DND-41 (cell line): ENCODE data around the gene CKAP5.

Experiments used
- EZH2 ChIP-seq: IDR thresholded peaks from 3 replicates; pipeline ENCODE4 v1.6.1; 2012; ENCODE audit warnings: borderline replicate concordance, low read depth, mild to moderate bottlenecking, moderate library complexity, low read length, inconsistent platforms; ENCODE audit not compliant: severe bottlenecking
- TF ChIP-seq, protein P1 (sequence below): IDR thresholded peaks from 2 replicates; pipeline ENCODE4 v1.5.1; 2012; ENCODE audit warnings: borderline replicate concordance, low read length, moderate library complexity, mild to moderate bottlenecking; ENCODE audit not compliant: poor library complexity, severe bottlenecking; ENCODE audit errors: extremely low read depth

DNA sequence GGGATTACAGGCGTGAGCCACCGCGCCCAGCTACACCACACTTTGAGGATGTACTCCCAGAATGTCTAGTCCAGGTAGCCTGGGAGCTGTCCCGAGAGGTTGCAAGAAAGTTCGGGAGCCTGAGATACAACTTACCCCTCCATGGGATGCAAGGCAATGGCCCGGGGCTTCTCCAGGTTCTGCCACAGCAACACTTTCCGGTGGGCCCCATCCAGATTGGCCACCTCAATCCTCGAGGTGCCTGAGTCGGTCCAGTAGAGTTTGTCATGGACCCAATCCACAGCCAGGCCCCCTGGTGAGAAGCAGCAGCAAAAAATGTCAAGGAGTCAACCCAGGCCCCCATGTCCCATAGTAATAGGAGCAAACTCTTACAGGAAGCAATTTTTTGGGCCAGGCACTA is 46.8 kb upstream of the CKAP5 start:
- TF ChIP-seq, protein P1, sequence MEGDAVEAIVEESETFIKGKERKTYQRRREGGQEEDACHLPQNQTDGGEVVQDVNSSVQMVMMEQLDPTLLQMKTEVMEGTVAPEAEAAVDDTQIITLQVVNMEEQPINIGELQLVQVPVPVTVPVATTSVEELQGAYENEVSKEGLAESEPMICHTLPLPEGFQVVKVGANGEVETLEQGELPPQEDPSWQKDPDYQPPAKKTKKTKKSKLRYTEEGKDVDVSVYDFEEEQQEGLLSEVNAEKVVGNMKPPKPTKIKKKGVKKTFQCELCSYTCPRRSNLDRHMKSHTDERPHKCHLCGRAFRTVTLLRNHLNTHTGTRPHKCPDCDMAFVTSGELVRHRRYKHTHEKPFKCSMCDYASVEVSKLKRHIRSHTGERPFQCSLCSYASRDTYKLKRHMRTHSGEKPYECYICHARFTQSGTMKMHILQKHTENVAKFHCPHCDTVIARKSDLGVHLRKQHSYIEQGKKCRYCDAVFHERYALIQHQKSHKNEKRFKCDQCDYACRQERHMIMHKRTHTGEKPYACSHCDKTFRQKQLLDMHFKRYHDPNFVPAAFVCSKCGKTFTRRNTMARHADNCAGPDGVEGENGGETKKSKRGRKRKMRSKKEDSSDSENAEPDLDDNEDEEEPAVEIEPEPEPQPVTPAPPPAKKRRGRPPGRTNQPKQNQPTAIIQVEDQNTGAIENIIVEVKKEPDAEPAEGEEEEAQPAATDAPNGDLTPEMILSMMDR: no peak
- no peak for TF ChIP-seq EZH2
